Mononuclear cell (primary cell): ENCODE data around the gene DKK2. TPM values are rescaled to one million over a fixed set of nuclear protein-coding genes. Genes with fewer than 3 reads are reported as not detected.
"Not testable (repeated sequence)": the region's sequence is repeated elsewhere in the genome, so short reads cannot be mapped to it uniquely, and the experiment has no call there.

Source experiments
- H3K27me3 ChIP-seq: 2 replicates; pipeline ENCODE4 v1.6.0; 2011; ENCODE audit warnings: low read length, control low read depth; ENCODE audit not compliant: insufficient read depth
- H3K4me1 ChIP-seq: 2 replicates; pipeline ENCODE4 v1.5.1; 2011; ENCODE audit warnings: mild to moderate bottlenecking, low read length, control low read depth; ENCODE audit not compliant: insufficient read depth
- H3K4me3 ChIP-seq: 2 replicates; pipeline ENCODE4 v1.5.1; 2011; ENCODE audit warnings: mild to moderate bottlenecking, low read length, moderate library complexity
- H3K9me3 ChIP-seq: 2 replicates; pipeline ENCODE4 v1.5.1; 2011; ENCODE audit warnings: low read depth, mild to moderate bottlenecking, control low read depth, low read length
- total RNA-seq: library from RNA; depleted of rRNA; stranded (reverse); fragments of >200 nt; gene quantifications from one replicate; pipeline ENCODE4 v1.2.3, GENCODE V29; 2012

DKK2 gene
- total RNA-seq, 1 donor, result not detected

DNA sequence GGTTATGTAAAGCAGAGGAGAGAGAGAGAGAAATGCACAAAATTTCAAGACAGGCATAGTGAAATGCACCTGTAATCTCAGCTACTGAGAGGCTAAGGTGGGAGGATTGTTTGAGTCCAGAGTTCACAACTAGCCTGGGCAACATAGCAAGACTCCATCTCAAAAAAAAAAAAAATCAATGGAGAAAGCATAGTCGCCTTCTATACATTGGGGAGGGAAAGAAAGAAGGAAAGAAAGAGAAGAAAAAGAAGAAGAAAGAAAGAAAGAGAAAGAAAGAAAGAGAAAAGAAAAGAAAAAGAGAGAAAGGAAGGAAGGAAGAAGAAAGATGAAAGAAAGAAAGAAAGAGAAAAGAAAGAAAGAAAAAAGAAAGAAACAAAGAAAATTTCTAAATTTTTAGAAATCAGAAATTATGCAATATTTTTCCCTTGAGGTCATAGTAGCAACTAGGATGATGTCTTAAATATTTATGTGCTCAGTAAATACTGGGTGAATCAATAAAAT, 53.4 kb downstream of the DKK2 start:
- no peak overlapping the region for H3K4me3 ChIP-seq
- no peaks in the 10 kb centered on the region for H3K27me3 ChIP-seq
- no peaks in the 10 kb centered on the region for H3K9me3 ChIP-seq
- H3K4me1 ChIP-seq, result no peaks in the 10 kb centered on the region

DNA sequence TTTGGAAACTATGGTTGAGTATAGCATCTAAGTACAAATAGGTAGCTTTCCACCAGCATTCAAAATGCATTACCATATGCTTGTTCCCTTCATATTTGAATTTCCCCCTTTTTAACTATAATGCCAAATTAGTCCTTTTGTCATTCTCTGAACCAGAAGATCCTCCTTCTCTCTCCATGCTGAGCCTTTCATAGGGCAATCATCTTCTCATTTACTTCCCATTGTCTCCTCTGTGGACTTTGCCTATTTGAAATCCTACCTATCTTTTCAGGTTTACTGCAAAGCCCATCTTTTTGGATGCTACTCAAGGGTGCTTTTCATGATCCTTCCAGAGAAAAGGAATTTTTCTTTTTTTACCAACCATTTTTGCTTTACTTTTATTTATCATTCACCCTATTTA, 54.7 kb downstream of the DKK2 start:
- no peaks in the 10 kb centered on the region for H3K27me3 ChIP-seq

GRCh38 chr4:106979476-106979875, 56.6 kb downstream of the DKK2 start:
- no peaks in the 10 kb centered on the region for H3K27me3 ChIP-seq
- no peak overlapping the region for H3K4me3 ChIP-seq
- H3K9me3 ChIP-seq, result no peaks in the 10 kb centered on the region
- H3K4me1 ChIP-seq, result no peaks in the 10 kb centered on the region

More for the DNA sequence above, 54.7 kb downstream of the DKK2 start:
- H3K9me3 ChIP-seq, result no peaks in the 10 kb centered on the region
- H3K4me3 ChIP-seq, result no peak overlapping the region
- no peaks in the 10 kb centered on the region for H3K4me1 ChIP-seq

DNA sequence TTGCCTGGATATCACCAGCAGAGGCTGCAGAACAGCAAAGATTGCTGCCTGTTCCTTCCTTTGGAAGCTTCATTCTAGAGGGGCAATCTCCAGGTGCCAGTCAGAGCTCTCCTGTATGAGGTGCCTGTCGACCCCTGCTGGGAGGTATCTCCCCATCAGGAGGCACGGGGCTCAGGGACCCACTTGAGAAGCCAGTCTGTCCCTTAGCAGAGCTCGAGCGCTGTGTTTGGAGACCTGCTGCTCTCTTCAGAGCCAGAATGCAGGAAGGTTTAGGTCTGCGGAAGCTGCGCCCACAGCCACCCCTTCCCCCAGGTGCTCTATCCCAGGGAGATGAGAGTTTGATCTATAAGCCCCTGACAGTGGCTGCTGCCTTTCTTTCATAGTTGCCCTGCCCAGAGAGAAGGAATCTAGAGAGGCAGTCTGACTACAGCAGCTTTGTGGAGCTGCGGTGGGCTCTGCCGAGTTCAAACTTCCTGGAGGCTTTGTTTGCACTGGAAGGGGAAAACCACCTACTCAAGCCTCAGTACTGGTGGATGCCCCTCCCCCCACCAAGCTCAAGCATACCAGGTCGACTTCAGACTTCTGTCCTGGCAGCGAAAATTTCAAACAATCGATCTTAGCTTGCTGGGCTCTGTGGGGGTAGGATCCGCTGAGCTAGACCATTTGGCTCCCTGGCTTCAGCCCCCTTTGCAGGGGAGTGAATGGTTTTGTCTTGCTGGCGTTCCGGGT, 57.9 kb downstream of the DKK2 start:
- no peaks in the 10 kb centered on the region for H3K4me1 ChIP-seq
- H3K27me3 ChIP-seq, result no peaks in the 10 kb centered on the region
- no peaks in the 10 kb centered on the region for H3K9me3 ChIP-seq
- H3K4me3 ChIP-seq, result no peak overlapping the region

GRCh38 chr4:106971636-106972035, 64.5 kb downstream of the DKK2 start:
- H3K4me1 ChIP-seq, result no peaks in the 10 kb centered on the region
- no peaks in the 10 kb centered on the region for H3K27me3 ChIP-seq
- no peaks in the 10 kb centered on the region for H3K9me3 ChIP-seq
- no peak overlapping the region for H3K4me3 ChIP-seq

DNA sequence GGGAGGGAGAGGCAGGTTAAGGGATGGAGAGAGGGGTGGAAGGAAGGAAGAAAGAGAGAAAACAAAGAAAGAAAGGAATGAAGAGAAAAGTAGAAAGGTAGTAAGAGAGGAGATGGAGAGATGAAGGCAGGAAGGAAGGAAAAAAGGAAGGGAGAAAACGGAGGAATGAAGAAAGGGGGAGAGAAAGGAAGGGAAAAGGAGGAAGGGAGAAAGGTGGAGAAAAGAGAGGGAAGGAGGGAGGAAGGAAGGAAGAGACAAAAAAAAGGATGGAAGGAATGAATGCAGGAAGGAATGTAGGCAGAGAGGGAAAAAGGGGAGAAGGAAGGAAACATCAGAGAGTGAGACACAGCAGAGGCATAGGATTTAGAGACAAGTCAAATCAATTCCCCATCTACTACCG, 68.2 kb downstream of the DKK2 start:
- Histone ChIP-seq H3K27me3 (no peaks in the 10 kb centered on the region), H3K4me3 (no peak overlapping the region), H3K4me1 (no peaks in the 10 kb centered on the region), H3K9me3 (no peaks in the 10 kb centered on the region)

- Histone ChIP-seq H3K27me3 (no peaks in the 10 kb centered on the region), H3K9me3 (no peaks in the 10 kb centered on the region), H3K4me1 (no peaks in the 10 kb centered on the region), H3K4me3 (no peak overlapping the region)
Measured at GRCh38 chr4:106953036-106953705, 82.9 kb downstream of the DKK2 start.

DNA sequence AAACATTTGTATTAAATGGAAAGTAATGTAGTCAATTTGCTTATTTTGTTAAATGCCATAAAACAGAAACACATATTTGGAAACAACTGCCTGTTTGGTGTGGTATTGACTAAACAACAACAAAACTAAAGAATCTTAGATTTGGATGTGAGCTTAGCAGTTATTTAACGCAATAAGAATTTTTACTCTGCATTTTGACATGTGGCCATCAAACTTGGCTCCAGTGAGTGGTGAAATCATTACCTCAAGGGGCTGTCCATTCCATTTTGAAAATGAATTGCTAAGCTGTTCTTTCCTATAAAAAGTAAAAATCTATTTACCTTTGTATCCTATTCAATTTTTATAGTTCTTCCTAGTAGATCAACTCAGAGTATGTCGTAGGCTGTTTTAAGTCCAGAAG, 84.2 kb downstream of the DKK2 start:
- no peaks in the 10 kb centered on the region for H3K27me3 ChIP-seq
- no peak overlapping the region for H3K4me3 ChIP-seq
- no peaks in the 10 kb centered on the region for H3K4me1 ChIP-seq
- H3K9me3 ChIP-seq, result no peaks in the 10 kb centered on the region

DNA sequence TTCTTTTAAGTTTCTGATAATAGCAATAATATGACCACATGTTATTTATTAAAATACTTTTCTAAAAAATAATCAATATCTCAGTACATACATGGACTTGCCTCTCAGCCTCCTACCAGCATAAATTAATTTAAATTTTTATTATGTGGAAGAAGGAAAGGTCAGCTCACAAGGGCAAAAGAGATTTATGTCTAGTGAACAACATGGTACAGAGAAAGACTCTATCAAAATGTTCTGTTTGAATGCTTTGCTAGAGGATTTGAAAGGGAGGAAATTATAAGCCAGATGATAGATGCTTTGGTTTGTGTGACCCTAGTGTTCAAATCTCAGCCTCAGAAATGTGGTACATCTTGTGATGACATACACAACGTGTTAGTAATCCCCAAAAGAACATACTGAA, 94.3 kb downstream of the DKK2 start:
- H3K9me3 ChIP-seq, result no peaks in the 10 kb centered on the region
- H3K4me1 ChIP-seq, result no peaks in the 10 kb centered on the region
- H3K4me3 ChIP-seq, result no peak overlapping the region
- H3K27me3 ChIP-seq, result no peaks in the 10 kb centered on the region

- Histone ChIP-seq H3K4me3 (no peak overlapping the region), H3K27me3 (no peaks in the 10 kb centered on the region), H3K4me1 (no peaks in the 10 kb centered on the region), H3K9me3 (no peaks in the 10 kb centered on the region)
Measured at GRCh38 chr4:106930522-106930921, 105.6 kb downstream of the DKK2 start.

DNA sequence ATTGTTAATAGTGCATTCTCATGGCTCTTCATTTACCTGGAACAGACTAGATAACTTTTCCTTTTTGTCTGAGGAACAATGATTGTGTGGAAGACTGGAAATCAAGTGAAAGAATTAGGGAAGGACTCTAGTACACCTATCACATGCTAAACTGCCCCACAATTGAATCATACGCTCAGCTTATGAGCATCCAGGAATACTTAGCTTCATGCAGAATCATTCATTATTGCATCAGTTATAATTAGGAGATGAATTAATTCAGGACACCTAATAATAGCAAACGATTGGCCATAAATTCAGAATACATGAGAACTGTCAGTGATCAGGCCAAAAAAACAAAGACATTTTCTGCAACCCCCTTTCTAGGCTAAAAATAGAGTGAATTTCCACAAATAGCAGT, 106.9 kb downstream of the DKK2 start:
- Histone ChIP-seq H3K4me1 (no peaks in the 10 kb centered on the region), H3K9me3 (no peaks in the 10 kb centered on the region), H3K4me3 (no peak overlapping the region), H3K27me3 (no peaks in the 10 kb centered on the region)

DNA sequence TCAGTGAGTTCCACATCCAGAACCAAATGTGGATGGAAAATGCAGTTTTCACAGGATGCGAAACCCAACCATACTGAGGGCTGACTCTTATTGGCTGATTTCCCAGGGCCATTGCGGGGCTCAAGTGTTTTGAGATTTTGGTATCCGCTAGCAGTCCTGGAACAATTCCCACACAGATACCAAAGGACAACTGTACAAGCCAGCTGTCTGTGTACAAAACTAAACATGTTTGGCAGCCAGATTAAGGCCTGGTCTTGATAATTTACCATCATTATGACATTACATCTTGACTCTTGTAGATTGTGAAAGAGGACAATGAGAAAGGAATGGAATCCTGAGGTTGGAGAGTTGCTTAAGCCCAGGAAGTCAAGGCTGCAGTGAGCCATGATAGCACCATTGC, 121.9 kb downstream of the DKK2 start:
- Histone ChIP-seq H3K4me3 (no peak overlapping the region), H3K9me3 (no peaks in the 10 kb centered on the region), H3K27me3 (no peaks in the 10 kb centered on the region), H3K4me1 (no peaks in the 10 kb centered on the region)

- H3K4me1 ChIP-seq, result no peaks in the 10 kb centered on the region
- no peaks in the 10 kb centered on the region for H3K9me3 ChIP-seq
- H3K4me3 ChIP-seq, result no peak overlapping the region
- no peaks in the 10 kb centered on the region for H3K27me3 ChIP-seq
Measured at GRCh38 chr4:106909486-106910188, 126.5 kb downstream of the DKK2 start.

- not testable (repeated sequence) for H3K9me3 ChIP-seq, H3K27me3 ChIP-seq, H3K4me3 ChIP-seq, H3K4me1 ChIP-seq
Measured at GRCh38 chr4:106908049-106908448, 128.1 kb downstream of the DKK2 start.

GRCh38 chr4:106907216-106907615, 128.9 kb downstream of the DKK2 start:
- no peaks in the 10 kb centered on the region for H3K4me1 ChIP-seq
- no peak overlapping the region for H3K4me3 ChIP-seq

More at GRCh38 chr4:106907216-106907615, 128.9 kb downstream of the DKK2 start:
- Histone ChIP-seq H3K27me3 (no peaks in the 10 kb centered on the region), H3K9me3 (no peaks in the 10 kb centered on the region)
